IgD-negative memory B cell (primary cell): Measurements from ENCODE around the gene RNASE1. TPM values are rescaled to one million over a fixed set of nuclear protein-coding genes. Genes with fewer than 3 reads are reported as not detected.
"Not testable (repeated sequence)": the region's sequence is repeated elsewhere in the genome, so short reads cannot be mapped to it uniquely, and the experiment has no call there.

Experiments
- H3K27ac Mint-ChIP-seq, 3 donors: one replicate each; pipeline ENCODE4 v1.8.0; 2020 to 2022; ENCODE audit warnings: mild to moderate bottlenecking in 3 of 3, mixed read lengths in 3 of 3, moderate library complexity in 1 of 3
- H3K27me3 Mint-ChIP-seq: one replicate; pipeline ENCODE4 v1.8.0; 2021; ENCODE audit warnings: mixed read lengths
- H3K36me3 Mint-ChIP-seq: one replicate; pipeline ENCODE4 v1.8.0; 2020; ENCODE audit warnings: mild to moderate bottlenecking, mixed read lengths
- H3K4me1 Mint-ChIP-seq, 3 donors: one replicate each; pipeline ENCODE4 v1.8.0; 2020 to 2022; ENCODE audit warnings: mixed read lengths in 3 of 3, mild to moderate bottlenecking in 1 of 3
- H3K4me3 Mint-ChIP-seq, 4 donors: one replicate each; pipeline ENCODE4 v1.8.0; 2020 to 2022; ENCODE audit warnings: mild to moderate bottlenecking in 4 of 4, mixed read lengths in 4 of 4, moderate library complexity in 3 of 4
- H3K9me3 Mint-ChIP-seq, 3 donors: one replicate each; pipeline ENCODE4 v1.8.0; 2020 to 2021; ENCODE audit warnings: mixed read lengths in 3 of 3, mild to moderate bottlenecking in 1 of 3
- polyA plus RNA-seq: library from polyadenylated mRNA; unstranded; fragments of 300-500 nt; fragmentation: Illumina TruSeq; gene quantifications from one replicate; pipeline ENCODE4 v1.2.3, GENCODE V29; 2021

Gene RNASE1
- polyA plus RNA-seq, 1 donor from 2014 or later = not detected

DNA sequence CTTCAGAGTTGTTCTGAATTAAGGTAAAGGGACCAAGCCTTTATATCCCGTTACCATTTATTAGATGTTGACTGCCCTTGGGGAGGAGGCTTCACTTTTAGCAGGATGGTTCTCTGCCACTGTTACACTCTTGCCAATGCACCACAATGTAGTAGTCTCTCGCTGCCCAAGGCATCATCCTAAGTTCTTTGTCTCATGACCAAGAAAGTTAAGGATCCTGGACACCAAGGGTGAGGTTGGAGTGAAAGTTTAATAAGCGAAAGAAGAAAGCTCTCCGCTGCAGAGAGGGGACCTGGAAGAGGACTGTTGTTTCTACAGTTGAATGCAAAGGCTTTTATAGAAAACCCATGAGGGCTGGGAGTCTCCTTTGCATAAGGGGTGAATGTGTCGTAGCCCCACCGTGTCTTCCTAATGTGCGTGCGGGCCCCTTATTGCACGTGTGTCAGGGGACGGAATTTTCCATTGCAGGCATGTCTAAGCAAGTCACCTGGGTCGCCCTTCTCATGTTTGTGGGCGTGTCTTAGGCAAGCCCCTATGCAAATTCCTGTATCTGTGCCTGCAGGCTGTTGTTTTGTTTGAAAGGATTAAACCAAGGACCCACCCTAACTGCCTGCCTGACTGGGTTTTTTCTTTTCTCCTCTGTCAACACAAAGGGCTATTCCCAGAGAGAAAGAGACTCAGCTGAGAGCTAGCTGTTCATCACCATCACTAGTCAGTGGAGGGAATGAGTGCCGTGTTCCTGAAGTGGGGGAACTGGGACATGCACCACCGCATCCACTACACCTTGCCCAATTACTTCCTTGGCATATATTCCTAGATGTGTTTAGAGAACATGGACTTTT is 17.6 kb upstream of the RNASE1 start:
- Mint-ChIP-seq H3K36me3 (no peaks in the 10 kb centered on the region), H3K4me1 (peaks cover 26 to 35% (median 30%) of the 10 kb centered on the region in 3 donors), H3K27me3 (peaks cover 4% of the 10 kb centered on the region), H3K4me3 (no peak overlapping the region), H3K27ac (peak overlapping the region in 2 of 3 donors; percentile 47 to 65), H3K9me3 (peaks cover 0 to 2% (median 0%) of the 10 kb centered on the region in 3 donors)

DNA sequence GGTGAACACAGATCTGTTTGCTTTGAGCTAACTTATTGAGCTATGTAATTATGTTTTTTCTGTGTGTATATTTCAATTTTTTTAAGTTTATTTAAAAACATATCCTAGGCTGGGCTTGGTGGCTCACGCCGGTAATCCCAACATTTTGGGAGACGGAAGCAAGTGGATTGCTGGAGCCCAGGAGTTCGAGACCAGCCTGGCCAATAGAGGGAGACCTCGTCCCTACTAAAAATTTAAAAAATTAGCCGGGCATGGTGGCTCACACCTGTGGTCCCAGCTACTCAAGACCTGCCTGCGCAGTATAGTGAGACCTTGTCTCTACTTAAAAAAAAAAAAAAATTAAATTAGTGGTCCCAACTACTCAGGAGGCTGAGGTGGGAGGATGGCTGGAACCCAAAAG is 16.2 kb upstream of the RNASE1 start:
- Mint-ChIP-seq H3K4me3 (no peak overlapping the region), H3K27me3 (peaks cover 3% of the 10 kb centered on the region), H3K36me3 (no peaks in the 10 kb centered on the region), H3K4me1 (peaks cover 26 to 40% (median 30%) of the 10 kb centered on the region in 3 donors), H3K27ac (no peak overlapping the region), H3K9me3 (peaks cover 0 to 3% (median 0%) of the 10 kb centered on the region in 3 donors)

DNA sequence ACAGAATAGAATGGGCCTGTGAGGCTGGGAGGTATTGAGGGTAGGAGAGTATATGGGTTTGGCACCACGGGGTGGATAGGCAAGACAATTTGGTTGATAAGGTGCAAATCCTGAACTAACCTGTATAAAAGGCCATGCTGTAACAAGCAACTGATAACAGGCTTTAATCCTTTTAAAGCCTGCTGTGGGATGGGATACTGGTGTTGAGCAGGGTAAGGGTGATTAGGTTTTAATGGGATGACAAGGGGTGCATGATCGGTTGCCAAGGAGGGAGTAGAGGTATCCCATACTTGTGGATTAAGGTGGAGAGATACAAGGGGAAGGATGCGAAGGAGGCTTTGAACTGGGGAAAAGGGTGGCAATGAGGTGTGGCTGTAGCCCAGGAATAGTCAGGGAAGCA is 13.3 kb upstream of the RNASE1 start:
- Mint-ChIP-seq H3K27ac (peak overlapping the region in 2 of 3 donors; percentile 49 to 84), H3K4me3 (peak overlapping the region in 2 of 4 donors; percentile 3 to 63), H3K4me1 (peaks cover 23 to 40% (median 26%) of the 10 kb centered on the region in 3 donors)
- H3K36me3 Mint-ChIP-seq, H3K9me3 Mint-ChIP-seq, H3K27me3 Mint-ChIP-seq: not testable (repeated sequence)

DNA sequence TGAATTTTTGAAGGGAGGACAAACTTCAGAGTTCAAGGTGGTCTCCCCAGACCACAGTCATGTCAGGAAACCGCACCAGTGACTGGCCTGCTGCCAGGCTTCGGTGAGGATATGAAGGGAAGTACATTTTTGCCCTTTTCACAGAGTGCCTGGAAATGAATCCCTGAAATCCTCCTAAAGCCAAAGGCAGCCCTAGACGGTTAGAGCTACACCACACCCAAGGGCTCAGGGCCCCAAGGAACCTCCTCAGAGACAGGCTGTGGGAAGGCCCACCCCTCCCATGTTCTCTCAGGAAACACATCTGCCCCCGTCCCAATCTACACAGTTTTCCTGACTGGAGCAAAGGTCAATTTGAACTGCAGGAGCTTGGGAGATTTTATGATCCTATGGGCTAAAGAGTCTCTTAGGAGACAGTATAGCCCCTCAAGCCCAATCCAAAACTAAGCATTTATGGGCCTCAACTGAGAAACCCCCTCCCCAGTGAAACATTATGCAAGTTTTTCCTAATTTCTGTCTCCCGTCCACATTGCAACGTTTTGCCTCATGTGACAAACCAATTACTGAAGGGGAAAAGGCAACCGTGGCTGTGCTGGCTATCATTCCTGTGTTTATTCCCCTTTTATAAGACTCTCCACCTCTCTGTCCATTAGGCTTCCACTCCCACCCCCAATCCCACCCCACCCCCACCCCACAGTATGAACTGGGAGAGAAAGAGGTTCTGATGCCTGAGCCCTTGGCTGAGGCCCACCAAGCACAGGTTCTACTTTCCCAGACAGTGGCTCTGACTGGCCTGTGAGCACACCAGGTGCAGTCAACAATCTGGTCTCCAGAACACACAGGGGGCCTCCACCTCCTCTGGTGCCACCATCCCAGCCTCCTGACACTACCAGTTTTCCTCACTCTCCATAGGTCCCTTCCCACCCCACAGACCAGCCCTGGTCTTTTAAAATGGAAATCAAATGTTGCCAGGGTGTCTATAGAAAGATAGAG is 9.6 kb upstream of the RNASE1 start:
- Mint-ChIP-seq H3K4me1 (peaks cover 17 to 31% (median 17%) of the 10 kb centered on the region in 3 donors), H3K27me3 (no peaks in the 10 kb centered on the region), H3K27ac (no peak overlapping the region), H3K36me3 (peaks cover 2% of the 10 kb centered on the region), H3K9me3 (peaks cover 0 to 3% (median 0%) of the 10 kb centered on the region in 3 donors), H3K4me3 (no peak overlapping the region)

DNA sequence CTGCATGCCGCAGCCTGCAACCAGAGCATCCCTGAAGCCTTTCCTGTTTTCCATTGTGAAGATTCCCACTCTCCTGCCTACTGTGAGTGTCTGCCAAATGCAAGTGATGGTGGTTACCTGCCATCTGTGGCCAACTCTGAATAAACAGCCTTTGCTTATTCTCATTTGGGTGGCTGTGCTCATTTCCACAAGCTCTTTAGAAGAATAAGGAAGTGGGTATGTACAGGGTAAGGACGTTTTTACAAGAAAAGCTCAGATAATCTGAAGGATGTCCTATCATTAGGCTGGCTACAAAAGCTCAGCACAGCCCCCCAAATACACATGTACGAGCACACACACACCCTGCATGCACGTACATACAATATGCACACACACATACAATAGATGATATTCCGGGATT is 7.3 kb upstream of the RNASE1 start:
- peaks cover 2% of the 10 kb centered on the region for H3K36me3 Mint-ChIP-seq
- no peaks in the 10 kb centered on the region for H3K27me3 Mint-ChIP-seq
- H3K27ac Mint-ChIP-seq = no peak overlapping the region
- no peak overlapping the region for H3K4me3 Mint-ChIP-seq
- H3K9me3 Mint-ChIP-seq = peaks cover 0 to under 1% (median 0%) of the 10 kb centered on the region in 3 donors
- peaks cover 1 to 7% (median 2%) of the 10 kb centered on the region in 3 donors for H3K4me1 Mint-ChIP-seq

DNA sequence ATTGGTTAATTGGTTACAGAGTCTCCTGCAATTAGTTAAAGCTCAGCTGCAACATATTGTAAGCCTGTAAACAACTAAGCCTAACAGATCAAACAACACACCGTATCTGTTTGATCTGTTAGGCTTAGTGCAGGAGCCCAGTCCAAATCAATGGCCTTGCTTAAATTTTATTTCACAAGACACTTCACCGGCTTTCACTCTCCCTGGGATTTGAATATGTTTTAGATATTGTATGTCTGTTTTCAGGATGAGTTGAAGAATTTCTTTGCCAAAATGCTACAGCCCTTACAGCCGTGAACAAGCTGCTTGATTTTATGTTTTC is 5.5 kb upstream of the RNASE1 start:
- H3K4me1 Mint-ChIP-seq = peaks cover 1 to 5% (median 2%) of the 10 kb centered on the region in 3 donors
- peaks cover 3% of the 10 kb centered on the region for H3K36me3 Mint-ChIP-seq
- H3K4me3 Mint-ChIP-seq = no peak overlapping the region
- no peaks in the 10 kb centered on the region for H3K27me3 Mint-ChIP-seq
- H3K27ac Mint-ChIP-seq = no peak overlapping the region
- H3K9me3 Mint-ChIP-seq = no peaks in the 10 kb centered on the region

DNA sequence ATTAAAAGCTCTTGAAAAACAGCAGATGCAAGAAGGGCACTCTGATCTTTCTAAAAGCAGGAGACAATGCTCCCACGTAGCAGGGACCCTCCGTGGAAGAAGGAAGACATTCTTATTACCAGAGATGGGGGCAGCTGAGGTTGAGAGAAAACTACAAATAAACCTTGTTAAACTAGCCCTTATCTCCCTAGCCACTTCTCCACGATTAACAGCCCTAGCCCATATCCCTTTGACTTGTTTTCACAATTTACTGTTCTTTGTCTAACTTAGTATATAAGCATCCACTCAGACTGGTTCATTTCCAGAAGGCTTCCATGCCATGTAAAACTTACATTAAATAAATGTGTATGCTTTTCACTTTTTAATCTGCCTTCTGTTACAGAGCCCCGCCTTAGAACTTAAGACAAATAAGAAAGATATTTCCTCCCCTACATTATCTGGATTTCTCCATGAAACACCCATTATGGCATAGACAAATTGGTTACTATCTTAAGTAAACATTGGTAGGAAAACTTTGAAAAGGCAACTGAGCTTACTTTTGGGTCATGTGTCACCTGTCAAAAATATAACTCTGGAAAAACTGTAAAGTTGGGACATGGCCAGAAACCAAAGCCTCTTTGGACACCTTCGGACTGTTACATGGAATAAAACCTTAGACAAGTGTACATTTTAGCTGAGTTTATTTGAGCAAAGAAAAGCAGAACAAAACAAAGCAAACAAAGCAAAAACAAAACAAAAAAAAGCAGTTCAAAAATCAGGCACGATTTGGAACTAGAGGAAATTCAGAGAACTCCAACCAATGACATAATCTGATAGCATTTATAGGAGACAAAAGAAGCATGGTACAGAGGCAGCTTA is 4.9 kb upstream of the RNASE1 start:
- no peak overlapping the region for H3K4me3 Mint-ChIP-seq
- peaks cover 3% of the 10 kb centered on the region for H3K36me3 Mint-ChIP-seq
- no peaks in the 10 kb centered on the region for H3K27me3 Mint-ChIP-seq
- H3K27ac Mint-ChIP-seq = no peak overlapping the region
- H3K9me3 Mint-ChIP-seq = no peaks in the 10 kb centered on the region
- H3K4me1 Mint-ChIP-seq = peaks cover 1 to 5% (median 2%) of the 10 kb centered on the region in 3 donors

DNA sequence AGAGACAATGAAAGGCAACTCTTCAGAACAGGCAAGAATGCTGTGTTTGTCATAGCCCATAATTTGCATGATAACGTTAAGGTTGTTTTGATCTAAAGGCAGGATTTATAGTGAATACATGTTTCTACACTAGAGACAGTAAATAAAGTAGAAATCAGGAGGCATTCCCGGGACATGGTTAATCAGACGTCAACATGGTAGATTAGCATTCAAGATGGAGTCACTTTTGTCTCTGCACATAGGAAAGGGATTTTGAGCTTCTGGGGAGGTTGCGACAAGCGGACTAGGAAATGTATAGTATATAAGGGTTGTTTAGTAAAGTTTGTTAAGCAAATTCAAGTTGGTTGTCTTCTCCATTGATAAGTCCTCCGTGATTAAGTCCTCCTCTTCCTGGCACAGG is 2.8 kb upstream of the RNASE1 start:
- Mint-ChIP-seq H3K27ac (no peak overlapping the region), H3K4me1 (peaks cover 4 to 17% (median 12%) of the 10 kb centered on the region in 3 donors), H3K4me3 (no peak overlapping the region), H3K27me3 (no peaks in the 10 kb centered on the region), H3K9me3 (no peaks in the 10 kb centered on the region), H3K36me3 (peaks cover 1% of the 10 kb centered on the region)

DNA sequence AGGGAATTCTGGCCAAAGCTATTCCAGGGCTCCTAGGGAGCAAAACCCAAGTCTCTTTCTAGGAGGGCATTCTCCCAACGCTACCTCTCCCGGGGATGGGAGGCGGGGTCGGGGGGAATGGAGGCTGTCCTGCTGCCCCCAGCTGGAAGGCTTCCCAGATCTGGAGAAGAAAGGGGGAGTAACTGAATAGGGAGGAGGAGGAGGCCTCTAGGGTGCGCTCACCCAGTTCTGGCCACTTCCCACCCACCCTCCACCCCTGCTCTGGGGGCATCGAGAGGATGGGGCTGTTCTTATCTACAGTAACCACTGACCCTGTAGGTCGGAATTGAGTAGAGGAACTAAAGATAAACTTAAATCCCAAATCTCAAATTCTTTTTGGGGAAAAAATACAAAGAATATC is 579 bp upstream of the RNASE1 start:
- Mint-ChIP-seq H3K27ac (no peak overlapping the region), H3K36me3 (peaks cover 1% of the 10 kb centered on the region), H3K4me3 (no peak overlapping the region), H3K9me3 (no peaks in the 10 kb centered on the region), H3K27me3 (no peaks in the 10 kb centered on the region), H3K4me1 (peaks cover 12 to 27% (median 25%) of the 10 kb centered on the region in 3 donors)

DNA sequence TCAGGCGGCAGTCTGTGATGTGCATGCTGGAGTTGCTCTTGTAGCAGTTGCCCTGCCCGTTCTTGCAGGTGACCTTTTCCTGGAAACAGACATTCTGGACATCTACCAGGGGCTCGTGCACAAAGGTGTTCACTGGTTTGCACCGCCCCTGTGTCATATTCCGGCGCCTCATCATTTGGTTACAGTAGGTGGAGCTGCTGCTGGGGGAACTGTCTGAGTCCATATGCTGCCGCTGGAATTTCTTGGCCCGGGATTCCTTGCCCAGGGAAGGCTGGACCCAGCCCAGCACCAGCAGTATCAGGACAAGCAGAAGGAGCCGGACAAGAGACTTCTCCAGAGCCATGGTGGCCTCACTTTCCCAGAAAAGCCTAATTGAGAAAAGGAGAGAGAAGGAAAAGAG is 918 bp downstream of the RNASE1 start:
- Mint-ChIP-seq H3K4me1 (peaks cover 16 to 31% (median 29%) of the 10 kb centered on the region in 3 donors), H3K9me3 (no peaks in the 10 kb centered on the region), H3K36me3 (peaks cover 1% of the 10 kb centered on the region), H3K27me3 (no peaks in the 10 kb centered on the region), H3K4me3 (peak overlapping the region in 1 of 4 donors; percentile 41), H3K27ac (peak overlapping the region in 2 of 3 donors; percentile 52 to 63)

DNA sequence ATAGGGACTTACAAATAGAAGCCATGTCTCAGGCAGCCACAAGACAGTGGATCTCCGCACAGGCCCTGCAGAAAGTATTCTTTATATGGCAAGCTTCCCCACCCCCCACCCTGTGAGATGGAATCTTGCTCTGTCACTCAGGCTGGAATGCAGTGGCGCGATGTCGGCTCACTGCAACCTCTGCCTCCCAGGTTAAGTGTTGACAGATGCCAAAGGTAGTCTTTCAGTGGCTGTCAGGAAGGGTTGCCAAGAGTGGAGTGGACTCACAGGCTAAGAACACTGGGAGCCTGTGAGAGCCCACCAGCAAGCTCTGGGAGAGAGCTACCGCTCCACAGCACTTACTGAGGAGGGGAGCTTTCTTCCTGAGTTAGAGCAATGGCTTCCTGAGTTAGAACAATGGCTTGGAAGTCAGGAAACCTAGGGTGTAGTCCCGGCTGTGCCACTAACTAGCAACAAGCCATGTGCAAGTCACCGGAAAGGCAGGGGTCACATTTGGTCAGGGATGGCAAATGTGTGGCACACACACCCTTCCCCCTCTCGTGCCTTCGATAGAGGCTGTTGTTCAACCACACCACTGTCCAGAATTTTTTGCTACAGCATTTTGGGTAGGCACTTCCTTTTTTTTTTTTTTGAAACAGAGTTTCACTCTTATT is 2.6 kb downstream of the RNASE1 start:
- H3K27ac Mint-ChIP-seq = peak overlapping the region in 2 of 3 donors; percentile 55 to 81
- H3K27me3 Mint-ChIP-seq = no peaks in the 10 kb centered on the region
- H3K4me1 Mint-ChIP-seq = peaks cover 16 to 31% (median 29%) of the 10 kb centered on the region in 3 donors
- no peaks in the 10 kb centered on the region for H3K9me3 Mint-ChIP-seq
- H3K4me3 Mint-ChIP-seq = peak overlapping the region in 3 of 4 donors; percentile 4 to 75 (median 70)
- H3K36me3 Mint-ChIP-seq = peaks cover 1% of the 10 kb centered on the region

DNA sequence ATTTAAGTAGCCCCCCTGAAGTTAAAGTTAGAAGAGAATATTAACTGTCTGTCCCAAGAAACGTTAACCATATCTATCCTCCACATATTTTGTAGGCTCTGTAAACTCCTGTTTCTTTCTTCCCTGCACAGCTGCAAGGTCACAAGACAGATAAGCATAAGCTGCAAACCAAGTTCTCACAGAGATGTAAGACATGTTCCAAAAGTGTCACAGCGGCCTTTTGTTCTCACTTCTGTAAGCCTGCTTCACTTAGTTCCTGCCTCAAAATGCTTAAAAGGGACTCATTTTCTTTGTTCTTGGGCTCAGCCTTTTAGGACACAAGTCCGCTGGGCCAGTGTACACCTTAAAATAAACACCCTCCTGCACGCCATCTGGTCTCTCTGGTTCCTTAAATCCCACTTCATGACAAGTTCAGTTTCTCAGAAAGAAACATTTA is 3.2 kb downstream of the RNASE1 start:
- no peaks in the 10 kb centered on the region for H3K9me3 Mint-ChIP-seq
- H3K27me3 Mint-ChIP-seq = no peaks in the 10 kb centered on the region
- peaks cover 1% of the 10 kb centered on the region for H3K36me3 Mint-ChIP-seq
- peaks cover 16 to 31% (median 29%) of the 10 kb centered on the region in 3 donors for H3K4me1 Mint-ChIP-seq
- peak overlapping the region in 1 of 3 donors; percentile 81 for H3K27ac Mint-ChIP-seq
- peak overlapping the region in 1 of 4 donors; percentile 60 for H3K4me3 Mint-ChIP-seq

DNA sequence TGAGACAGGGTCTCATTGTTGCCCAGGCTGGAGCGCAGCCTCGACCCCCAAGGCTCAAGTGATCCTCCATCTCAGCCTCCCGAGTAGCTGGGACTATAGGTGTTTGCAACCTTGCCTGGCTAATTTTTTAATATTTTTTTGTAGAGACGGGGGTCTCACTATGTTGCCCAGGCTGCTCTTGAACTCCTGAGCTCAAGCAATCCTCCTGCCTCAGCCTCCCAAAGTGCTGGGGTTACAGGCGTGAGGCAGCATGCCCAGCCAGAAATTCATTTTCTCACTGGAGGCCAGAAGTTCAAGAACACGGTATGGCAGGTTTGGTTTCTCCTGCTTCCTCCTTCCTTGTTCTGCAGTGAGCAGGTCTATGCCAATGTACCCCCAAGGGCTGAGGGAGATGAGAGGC is 3.7 kb downstream of the RNASE1 start:
- peaks cover under 1% of the 10 kb centered on the region for H3K36me3 Mint-ChIP-seq
- peaks cover 16 to 31% (median 29%) of the 10 kb centered on the region in 3 donors for H3K4me1 Mint-ChIP-seq
- H3K27me3 Mint-ChIP-seq = no peaks in the 10 kb centered on the region
- no peak overlapping the region for H3K4me3 Mint-ChIP-seq
- no peaks in the 10 kb centered on the region for H3K9me3 Mint-ChIP-seq
- no peak overlapping the region for H3K27ac Mint-ChIP-seq

DNA sequence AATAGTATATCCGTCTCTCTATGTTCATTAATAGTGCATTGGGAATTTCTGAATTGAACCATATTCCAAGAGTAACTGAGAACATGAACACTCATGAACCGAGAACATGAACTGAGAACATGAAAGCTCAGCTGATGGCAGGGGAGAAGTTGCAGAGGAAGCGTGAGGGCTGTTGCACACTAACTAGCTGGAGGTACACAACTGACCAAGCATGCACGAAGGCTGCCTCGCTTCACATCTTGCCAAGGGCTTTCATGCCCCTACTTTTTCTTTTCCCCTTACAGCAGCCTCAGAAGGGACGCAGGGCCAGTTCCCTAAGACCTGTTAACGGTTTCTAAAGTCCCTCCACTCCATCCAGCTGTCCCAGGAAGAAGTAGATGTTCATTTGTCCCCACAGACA is 4.3 kb downstream of the RNASE1 start:
- no peaks in the 10 kb centered on the region for H3K27me3 Mint-ChIP-seq
- peaks cover 16 to 31% (median 29%) of the 10 kb centered on the region in 3 donors for H3K4me1 Mint-ChIP-seq
- H3K9me3 Mint-ChIP-seq = no peaks in the 10 kb centered on the region
- H3K36me3 Mint-ChIP-seq = no peaks in the 10 kb centered on the region
- H3K27ac Mint-ChIP-seq = no peak overlapping the region
- peak overlapping the region in 1 of 4 donors; percentile 23 for H3K4me3 Mint-ChIP-seq
